NCI-H748 (cell line): ENCODE measurements around the gene AOAH.
"Not testable (repeated sequence)": the region's sequence is repeated elsewhere in the genome, so short reads cannot be mapped to it uniquely, and the experiment has no call there.

Source experiments
- DNase-seq: peaks from one replicate; lab custom pipeline; 2025; ENCODE audit not compliant: unreplicated experiment; lab: John Stamatoyannopoulos, UW

AOAH gene

DNA sequence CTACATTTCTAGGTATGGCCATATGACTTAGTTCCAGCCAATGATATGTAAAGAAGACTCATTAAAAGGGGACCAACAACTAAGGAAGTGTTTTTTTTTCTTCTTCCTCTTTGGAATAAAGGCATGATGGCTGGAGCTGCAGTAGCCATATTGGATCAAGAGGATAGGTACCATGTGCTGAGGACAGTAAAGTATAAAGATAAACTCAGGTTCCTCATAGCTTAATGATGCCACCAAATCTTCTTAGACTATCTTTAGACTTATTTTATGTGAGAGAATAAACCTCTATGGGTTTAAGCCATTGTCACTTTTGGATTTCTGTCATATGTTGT, 249.3 kb downstream of the AOAH start:
- DNase-seq = no peak

DNA sequence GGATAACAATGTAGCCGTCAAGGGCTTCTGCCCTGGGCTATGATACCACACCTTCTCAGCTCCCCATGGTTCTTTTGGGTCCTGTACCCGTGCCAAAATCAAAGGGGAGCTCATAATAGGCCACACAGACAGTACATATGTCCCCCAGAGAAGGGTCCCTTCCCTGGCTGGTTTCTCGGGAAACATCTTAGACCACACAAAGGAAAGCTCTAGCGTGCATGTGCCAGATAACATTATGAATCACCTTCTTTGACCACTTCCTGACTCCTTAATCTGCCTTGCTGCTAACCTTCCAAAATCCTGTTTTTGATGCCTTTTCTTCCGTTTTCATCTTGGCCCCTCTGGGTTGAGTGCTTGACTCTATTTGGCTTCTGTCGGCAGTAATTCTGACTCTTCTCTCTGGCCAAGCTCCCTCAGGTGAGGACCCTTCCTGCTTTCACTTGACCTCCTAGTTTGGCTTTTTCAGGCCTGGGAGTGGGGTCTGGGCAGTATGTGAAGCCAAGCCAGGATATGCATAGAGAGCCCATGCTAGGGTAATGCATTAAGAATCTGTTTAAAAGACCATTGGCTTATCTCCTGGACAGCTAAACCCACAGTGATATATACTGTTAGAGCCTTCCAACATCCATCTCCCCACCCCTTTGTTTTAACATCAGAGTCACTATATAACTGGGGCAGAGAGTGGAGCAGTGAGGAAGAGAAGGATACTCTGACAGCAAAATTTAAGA, 249.8 kb downstream of the AOAH start:
- no peak for DNase-seq

DNA sequence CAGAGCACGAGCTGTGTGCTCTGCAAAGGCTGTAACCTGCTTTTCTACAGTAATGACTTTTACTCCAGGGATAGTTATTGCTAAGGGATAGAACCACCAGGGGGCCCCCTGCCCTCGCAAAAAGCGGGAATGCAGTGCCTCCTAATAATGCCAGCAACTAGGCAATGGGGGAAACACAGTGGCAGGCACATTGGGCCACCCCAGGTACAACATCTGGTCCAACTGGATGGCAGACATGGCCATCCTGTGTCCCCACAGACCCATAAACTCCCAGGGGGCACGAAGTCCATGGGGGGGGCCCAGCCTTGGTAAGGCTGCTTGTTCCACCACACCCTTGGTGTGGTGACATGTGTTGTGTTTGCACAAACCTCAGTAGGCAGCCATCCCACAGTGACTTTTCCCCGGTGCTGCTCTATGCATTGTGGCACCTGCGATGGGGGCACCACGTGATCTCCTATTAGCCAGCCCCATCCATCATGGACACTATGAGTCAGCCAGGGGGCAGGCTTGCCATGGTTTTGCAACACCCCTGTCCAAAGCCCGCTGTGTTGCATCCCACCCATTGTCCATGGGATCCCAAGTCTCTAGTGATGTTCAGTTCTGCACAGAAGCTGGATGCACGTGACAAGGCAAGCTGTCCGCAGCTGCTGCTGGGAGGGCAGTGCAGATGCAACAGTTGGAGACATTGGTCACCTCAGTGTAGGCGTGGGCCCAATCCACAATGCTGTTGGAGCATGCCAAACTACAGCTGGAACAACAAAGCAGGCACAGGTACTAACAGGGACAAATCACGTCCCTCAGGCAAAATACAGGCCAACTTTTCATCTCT, 250.6 kb downstream of the AOAH start:
- peak; percentile 60 for DNase-seq

DNA sequence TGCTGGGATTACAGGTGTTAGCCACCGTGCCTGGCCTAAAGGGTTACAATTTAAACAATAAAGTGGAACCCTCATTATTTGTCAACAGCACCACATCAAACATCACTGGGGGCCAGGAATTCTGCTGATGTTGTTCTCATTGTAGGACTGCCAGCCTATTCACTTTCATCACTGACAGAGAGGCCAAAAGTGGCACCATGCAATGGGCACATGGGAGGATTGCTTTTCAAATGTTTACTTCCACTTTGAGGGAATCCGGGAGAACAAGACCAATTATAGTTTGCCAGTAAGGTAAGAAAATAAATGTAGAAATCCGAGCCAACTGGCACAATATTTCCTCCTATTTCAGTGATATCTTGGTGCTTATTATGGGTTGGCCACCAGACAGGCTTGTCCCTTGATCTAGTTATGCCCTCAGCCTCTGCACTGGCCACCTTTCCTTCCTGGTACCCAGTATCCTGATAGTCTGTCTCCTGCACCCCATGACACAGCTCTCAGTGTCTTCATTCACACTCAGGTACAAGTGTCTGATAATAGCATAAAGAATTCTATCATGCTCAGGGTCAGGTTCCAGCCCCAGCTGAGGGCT, 252.1 kb downstream of the AOAH start:
- DNase-seq = no peak

DNA sequence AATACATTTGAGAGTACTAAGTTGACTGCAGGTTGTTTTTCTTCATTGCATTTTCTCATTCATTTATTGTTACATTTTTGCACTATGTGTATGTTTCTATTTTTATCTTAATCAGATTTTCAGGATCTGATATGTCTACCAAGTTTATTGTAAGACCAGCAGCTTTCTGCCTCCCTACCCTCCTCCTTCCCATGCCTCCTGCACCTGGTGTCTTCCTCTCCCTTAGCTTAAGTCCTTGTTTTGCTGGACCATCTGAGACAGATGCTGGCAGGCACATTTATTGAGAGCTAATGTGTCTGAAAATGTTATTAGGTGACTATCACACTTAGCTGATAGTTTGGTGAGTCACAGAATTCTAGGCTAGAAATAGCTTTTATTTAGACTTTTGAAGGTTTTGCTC, 255.1 kb downstream of the AOAH start:
- DNase-seq = no peak

DNA sequence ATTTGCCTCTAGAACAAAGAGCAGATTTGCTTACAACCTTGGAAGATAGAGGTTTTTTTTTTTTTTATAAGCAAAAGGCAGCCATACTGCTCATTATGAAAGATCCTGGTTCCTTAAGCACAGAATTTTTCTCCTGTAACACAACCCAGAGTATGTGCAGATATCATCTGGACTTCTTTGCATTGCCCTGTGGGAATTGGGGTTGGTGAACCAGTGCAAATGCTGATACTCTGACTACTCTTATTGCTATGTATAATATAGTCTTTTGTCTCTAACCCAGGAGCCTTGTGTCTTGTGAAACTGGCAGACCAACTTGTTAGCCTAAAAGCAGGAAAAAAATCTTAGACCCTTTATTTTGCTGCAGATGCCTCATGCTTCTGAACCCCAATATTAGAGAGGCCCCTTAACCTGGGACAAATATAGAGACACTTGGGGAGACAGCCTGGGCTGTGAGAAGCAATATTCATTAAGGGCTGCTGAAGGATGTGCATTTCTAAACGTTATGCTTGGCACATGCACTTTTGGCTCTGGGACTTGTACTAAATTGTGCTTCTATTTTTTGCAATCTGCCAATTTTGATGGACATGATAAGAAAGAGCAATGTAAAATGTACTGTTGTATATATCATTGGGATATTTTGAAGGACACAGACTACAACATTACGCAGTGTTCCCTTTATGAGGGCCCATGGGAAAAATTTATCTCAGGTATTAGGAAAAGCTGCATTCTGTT, 255.8 kb downstream of the AOAH start:
- DNase-seq = no peak

DNA sequence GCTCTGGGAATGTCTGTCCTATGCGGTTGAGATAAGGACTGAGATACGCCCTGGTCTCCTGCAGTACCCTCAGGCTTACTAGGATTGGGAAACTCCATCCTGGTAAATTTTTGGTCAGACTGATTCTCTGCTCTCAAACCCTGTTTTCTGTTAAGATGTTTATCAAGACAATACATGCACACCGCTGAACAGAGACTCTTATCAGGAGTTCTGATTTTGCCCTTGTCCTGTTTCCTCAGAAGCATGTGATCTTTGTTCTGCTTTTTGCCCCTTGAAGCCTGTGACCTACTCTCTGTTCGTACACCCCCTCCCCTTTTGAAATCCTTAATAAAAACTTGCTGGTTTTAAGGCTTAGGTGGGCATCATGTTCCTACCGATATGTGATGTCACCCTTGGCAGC, 258.3 kb downstream of the AOAH start:
- DNase-seq = not testable (repeated sequence)

DNA sequence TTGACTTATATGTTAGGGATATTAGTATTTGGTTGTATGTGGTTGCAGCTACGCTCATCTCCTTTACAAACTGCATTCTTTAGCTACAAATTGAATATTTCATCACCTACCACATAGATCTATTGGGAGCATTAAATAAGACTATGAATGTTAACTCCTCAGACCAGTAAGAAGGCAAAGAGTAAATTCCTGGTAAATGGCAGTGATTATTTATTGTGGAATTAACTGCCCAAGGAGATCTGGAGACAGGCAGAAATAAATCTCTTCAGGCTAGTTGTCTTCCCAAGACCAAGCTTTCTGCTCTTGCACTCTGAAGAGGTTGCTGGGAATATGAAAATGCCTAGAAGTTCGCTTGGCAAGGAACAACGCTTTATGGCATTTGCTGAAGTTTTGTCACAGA, 260.0 kb downstream of the AOAH start:
- DNase-seq = no peak
